ENCODE data around the gene BCAS3. TPM values are rescaled to one million over a fixed set of nuclear protein-coding genes. Genes with fewer than 3 reads are reported as not detected.

The BCAS3 gene
- total and polyA plus RNA-seq, 10 donors: 3.7 to 56.0 (median 42.3) TPM

DNA sequence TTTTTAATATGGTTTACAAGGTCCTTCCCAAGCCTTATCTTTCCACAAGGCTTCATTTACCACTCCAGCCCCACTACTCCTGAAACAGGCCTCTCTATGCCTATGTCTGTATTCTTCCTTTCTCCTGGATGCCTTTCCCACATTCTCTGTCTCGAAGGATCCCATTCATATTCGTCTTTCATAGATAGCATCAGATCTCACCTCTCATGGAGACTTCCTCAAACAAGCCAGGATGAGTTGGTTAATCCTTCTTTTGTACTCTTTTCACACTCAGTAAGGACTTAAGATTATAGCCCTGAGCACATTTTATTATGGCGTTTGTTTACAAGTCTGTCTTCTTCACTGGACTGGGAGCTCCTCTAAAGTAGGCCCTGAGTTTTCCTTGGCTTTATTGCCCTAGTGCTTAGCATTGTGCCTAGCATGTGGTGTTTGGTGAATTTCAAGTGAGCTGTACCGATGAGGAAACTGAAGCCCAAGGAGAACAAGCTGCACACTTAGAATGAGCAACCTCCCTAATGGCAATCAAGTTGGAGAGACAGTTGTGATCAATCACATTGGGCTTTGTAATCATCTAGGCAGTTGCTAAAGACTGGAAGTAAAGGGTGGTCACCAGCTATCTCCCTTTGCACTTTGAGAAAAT is 764.6 kb downstream of the BCAS3 start:
- no peak for DNase-seq
- Histone ChIP-seq H3K36me3 (no peaks in the 10 kb centered on the region), H3K9me3 (peaks cover 0 to 14% (median 12%) of the 10 kb centered on the region in 8 donors), H3K4me3 (no peak overlapping the region), H3K27ac (no peak overlapping the region), H3K27me3 (replicated peaks in 1 of 7) (peaks cover 0 to 78% (median 11%) of the 10 kb centered on the region in 7 donors), H3K4me1 (no peaks in the 10 kb centered on the region)
- intact Hi-C loops (cut with DNase I; ENCODE audit: low total_unique reads): no loop called here
- WGBS, 5 donors: 67 to 85% (median 80%) methylated on average over 4 of the region's 4 CpGs
- TF ChIP-seq, protein P1, sequence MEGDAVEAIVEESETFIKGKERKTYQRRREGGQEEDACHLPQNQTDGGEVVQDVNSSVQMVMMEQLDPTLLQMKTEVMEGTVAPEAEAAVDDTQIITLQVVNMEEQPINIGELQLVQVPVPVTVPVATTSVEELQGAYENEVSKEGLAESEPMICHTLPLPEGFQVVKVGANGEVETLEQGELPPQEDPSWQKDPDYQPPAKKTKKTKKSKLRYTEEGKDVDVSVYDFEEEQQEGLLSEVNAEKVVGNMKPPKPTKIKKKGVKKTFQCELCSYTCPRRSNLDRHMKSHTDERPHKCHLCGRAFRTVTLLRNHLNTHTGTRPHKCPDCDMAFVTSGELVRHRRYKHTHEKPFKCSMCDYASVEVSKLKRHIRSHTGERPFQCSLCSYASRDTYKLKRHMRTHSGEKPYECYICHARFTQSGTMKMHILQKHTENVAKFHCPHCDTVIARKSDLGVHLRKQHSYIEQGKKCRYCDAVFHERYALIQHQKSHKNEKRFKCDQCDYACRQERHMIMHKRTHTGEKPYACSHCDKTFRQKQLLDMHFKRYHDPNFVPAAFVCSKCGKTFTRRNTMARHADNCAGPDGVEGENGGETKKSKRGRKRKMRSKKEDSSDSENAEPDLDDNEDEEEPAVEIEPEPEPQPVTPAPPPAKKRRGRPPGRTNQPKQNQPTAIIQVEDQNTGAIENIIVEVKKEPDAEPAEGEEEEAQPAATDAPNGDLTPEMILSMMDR (IDR thresholded peaks at IDR 0.05 in 8 of 11, conservative IDR thresholded peaks at IDR 0.05 in 3 of 11): no peak
- TF ChIP-seq POLR2AphosphoS5 (IDR thresholded peaks at IDR 0.05): no peak
- no peak for TF ChIP-seq POLR2A (IDR thresholded peaks at IDR 0.05)

Small RNAs within 50 kb of the gene (small RNA-seq; reads per million reads assigned to genes)
- 0 reads per million in 4 donors for gene RF00019
- 0 reads per million in 4 donors for gene RN7SL448P
- gene RN7SL606P: 0 reads per million in 4 donors
- 0 reads per million in 4 donors for gene RNU6-623P

Other genes starting within 250 kb of the BCAS3 start
- gene APPBP2, start 151.6 kb upstream of the BCAS3 start, total RNA-seq: 10 to 100 TPM; 28.4 to 49.8 (median 41.4) TPM
- gene APPBP2, start 151.6 kb upstream of the BCAS3 start, polyA plus RNA-seq: 1 to 10 TPM; 4.1 to 7.1 (median 5.2) TPM
- gene PPM1D, start 77.7 kb upstream of the BCAS3 start, total RNA-seq: 10 to 100 TPM; 12.5 to 19.8 (median 18.6) TPM
- gene PPM1D, start 77.7 kb upstream of the BCAS3 start, polyA plus RNA-seq: 1 to 10 TPM; 2.7 to 3.9 (median 3.3) TPM

All from spleen (tissue), 11 donors.